Natural killer cell (primary cell): ENCODE measurements around the gene RNF175. TPM values are rescaled to one million over a fixed set of nuclear protein-coding genes. Genes with fewer than 3 reads are reported as not detected.

Experiments
- ATAC-seq, 3 donors: fragments of 150-1000 bp in 2 of 3; fragments of 200-7000 bp in 1 of 3; cut with Tn5 transposase; 1 replicate in 1 of 3; 2 replicates in 2 of 3; pipeline ENCODE4 v1.10.0; 2021; ENCODE audit warnings: mild to moderate bottlenecking in 2 of 3, moderate library complexity in 2 of 3
- DNase-seq, 2 donors: peaks; one replicate each; pipeline versions ENCODE4 v3.0.0 to v3.0.0-alpha.2; 2013 to 2021; ENCODE audit warnings: mixed read lengths in 1 of 2
- H3K27ac ChIP-seq: one replicate; pipeline ENCODE4 v1.5.1; 2013; ENCODE audit warnings: mild to moderate bottlenecking, low read length
- H3K27me3 ChIP-seq: one replicate; pipeline ENCODE4 v1.6.1; 2013; ENCODE audit warnings: low read length; ENCODE audit not compliant: control insufficient read depth, insufficient read depth
- H3K36me3 ChIP-seq: one replicate; pipeline ENCODE4 v1.6.1; 2013; ENCODE audit warnings: low read length; ENCODE audit not compliant: control insufficient read depth, insufficient read depth
- H3K4me1 ChIP-seq: one replicate; pipeline ENCODE4 v1.6.1; 2013; ENCODE audit warnings: low read length; ENCODE audit not compliant: control insufficient read depth, insufficient read depth
- H3K4me3 ChIP-seq: one replicate; pipeline ENCODE4 v1.5.1; 2013; ENCODE audit warnings: low read length
- H3K9me3 ChIP-seq: one replicate; pipeline ENCODE4 v1.6.1; 2013; ENCODE audit warnings: low read length; ENCODE audit not compliant: control insufficient read depth, insufficient read depth
- H3K27ac Mint-ChIP-seq, 2 donors: one replicate each; pipeline ENCODE4 v1.8.0; 2022; ENCODE audit warnings: mild to moderate bottlenecking in 2 of 2, mixed read lengths in 2 of 2, moderate library complexity in 1 of 2
- H3K27me3 Mint-ChIP-seq, 2 donors: one replicate each; pipeline ENCODE4 v1.8.0; 2022; ENCODE audit warnings: low read depth in 2 of 2, mixed read lengths in 2 of 2
- H3K36me3 Mint-ChIP-seq: one replicate; pipeline ENCODE4 v1.8.0; 2022; ENCODE audit warnings: mixed read lengths
- H3K4me1 Mint-ChIP-seq, 2 donors: one replicate each; pipeline ENCODE4 v1.8.0; 2022; ENCODE audit warnings: mixed read lengths in 2 of 2
- H3K4me3 Mint-ChIP-seq: one replicate; pipeline ENCODE4 v1.8.0; 2022; ENCODE audit warnings: mild to moderate bottlenecking, moderate library complexity, mixed read lengths
- H3K9me3 Mint-ChIP-seq, 2 donors: one replicate each; pipeline ENCODE4 v1.8.0; 2022; ENCODE audit warnings: mixed read lengths in 2 of 2
- WGBS: methylation state at CpG from one replicate; pipeline ENCODE4 v1.1.7; 2013; ENCODE audit warnings: missing lambda C conversion rate; ENCODE audit not compliant: insufficient coverage; 5-methylcytosine and 5-hydroxymethylcytosine counted together
- intact Hi-C: fragments of 100-400 bp; cut with micrococcal nuclease; formaldehyde crosslinking; loops from one replicate; pipeline ENCODE4 v1.14.2; 2022
- total RNA-seq, 4 donors: library from RNA; stranded (reverse); fragments of 120-200 nt in 1 of 4; gene quantifications; one replicate each; pipeline versions ENCODE4 v1.2.3 to v1.2.4, GENCODE V29; 2013 to 2022
- TF ChIP-seq, protein P1 (sequence below): fragments of 200-600 bp; IDR thresholded peaks from one replicate; pipeline ENCODE4 v1.8.0; 2022; ENCODE audit warnings: antibody characterized with exemption

Gene RNF175
- total RNA-seq, 3 donors from 2014 or later (not counting 1 experiment from before 2014, with no cell fraction given), result 0.07 TPM; not detected in 2

- Mint-ChIP-seq H3K27me3 (peaks cover 5 to 12% of the 10 kb centered on the region in 2 donors), H3K4me3 (no peak overlapping the region), H3K27ac (no peak overlapping the region), H3K4me1 (no peaks in the 10 kb centered on the region), H3K36me3 (no peaks in the 10 kb centered on the region), H3K9me3 (no peaks in the 10 kb centered on the region)
- Histone ChIP-seq H3K27me3 (peaks cover 2% of the 10 kb centered on the region), H3K4me1 (no peaks in the 10 kb centered on the region), H3K4me3 (no peak overlapping the region), H3K9me3 (no peaks in the 10 kb centered on the region), H3K27ac (no peak overlapping the region), H3K36me3 (no peaks in the 10 kb centered on the region)
- WGBS, result 92% methylated on average over 1 of the region's 2 CpGs
- DNase-seq, result no peak
- intact Hi-C loops, result no loop called here
- TF ChIP-seq, protein P1, sequence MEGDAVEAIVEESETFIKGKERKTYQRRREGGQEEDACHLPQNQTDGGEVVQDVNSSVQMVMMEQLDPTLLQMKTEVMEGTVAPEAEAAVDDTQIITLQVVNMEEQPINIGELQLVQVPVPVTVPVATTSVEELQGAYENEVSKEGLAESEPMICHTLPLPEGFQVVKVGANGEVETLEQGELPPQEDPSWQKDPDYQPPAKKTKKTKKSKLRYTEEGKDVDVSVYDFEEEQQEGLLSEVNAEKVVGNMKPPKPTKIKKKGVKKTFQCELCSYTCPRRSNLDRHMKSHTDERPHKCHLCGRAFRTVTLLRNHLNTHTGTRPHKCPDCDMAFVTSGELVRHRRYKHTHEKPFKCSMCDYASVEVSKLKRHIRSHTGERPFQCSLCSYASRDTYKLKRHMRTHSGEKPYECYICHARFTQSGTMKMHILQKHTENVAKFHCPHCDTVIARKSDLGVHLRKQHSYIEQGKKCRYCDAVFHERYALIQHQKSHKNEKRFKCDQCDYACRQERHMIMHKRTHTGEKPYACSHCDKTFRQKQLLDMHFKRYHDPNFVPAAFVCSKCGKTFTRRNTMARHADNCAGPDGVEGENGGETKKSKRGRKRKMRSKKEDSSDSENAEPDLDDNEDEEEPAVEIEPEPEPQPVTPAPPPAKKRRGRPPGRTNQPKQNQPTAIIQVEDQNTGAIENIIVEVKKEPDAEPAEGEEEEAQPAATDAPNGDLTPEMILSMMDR, result no peak
- ATAC-seq, result no peak
These were observed 45.8 kb downstream of the RNF175 start for GRCh38 chr4:153713866-153714646.

- H3K27me3 Mint-ChIP-seq, result peaks cover 3 to 17% of the 10 kb centered on the region in 2 donors
- Histone ChIP-seq H3K27me3 (peaks cover 2% of the 10 kb centered on the region), H3K4me1 (no peaks in the 10 kb centered on the region), H3K27ac (no peak overlapping the region), H3K9me3 (no peaks in the 10 kb centered on the region), H3K36me3 (no peaks in the 10 kb centered on the region), H3K4me3 (no peak overlapping the region)
- peaks cover 8 to 9% of the 10 kb centered on the region in 2 donors for H3K4me1 Mint-ChIP-seq
- TF ChIP-seq, protein P1, result no peak
- no peak overlapping the region for H3K27ac Mint-ChIP-seq
- H3K9me3 Mint-ChIP-seq, result no peaks in the 10 kb centered on the region
- no peak overlapping the region for H3K4me3 Mint-ChIP-seq
- no CpG with 5 or more reads among the region's 1 CpG for WGBS
- intact Hi-C loops, result no loop called here
- no peaks in the 10 kb centered on the region for H3K36me3 Mint-ChIP-seq
- no peak for DNase-seq
- no peak for ATAC-seq
These were observed 49.1 kb downstream of the RNF175 start for GRCh38 chr4:153710681-153711080.

DNA sequence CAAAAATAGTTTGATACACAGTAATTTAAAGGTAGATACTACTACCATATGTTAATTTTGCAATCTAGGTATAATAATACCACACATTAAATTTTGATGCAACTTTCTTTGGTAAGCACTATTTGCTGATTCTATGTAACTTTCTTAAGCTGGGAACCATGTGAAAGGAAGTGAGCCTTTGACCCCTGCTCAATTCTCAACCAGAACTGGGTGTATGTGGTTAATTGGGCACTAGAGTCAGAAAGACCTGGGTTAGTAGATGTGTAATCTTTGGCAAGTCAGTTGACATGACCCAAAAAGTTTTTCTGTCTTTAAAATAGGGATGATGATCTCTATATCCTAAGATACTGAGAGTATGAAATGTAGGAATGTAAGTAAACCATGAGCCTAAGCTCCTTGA, 53.3 kb downstream of the RNF175 start:
- no peaks in the 10 kb centered on the region for H3K9me3 Mint-ChIP-seq
- ATAC-seq (no peak), DNase-seq (no peak)
- no peak overlapping the region for H3K4me3 Mint-ChIP-seq
- Histone ChIP-seq H3K4me1 (no peaks in the 10 kb centered on the region), H3K4me3 (no peak overlapping the region), H3K9me3 (no peaks in the 10 kb centered on the region), H3K27ac (no peak overlapping the region), H3K27me3 (no peaks in the 10 kb centered on the region), H3K36me3 (no peaks in the 10 kb centered on the region)
- H3K27me3 Mint-ChIP-seq, result peaks cover 0 to 17% of the 10 kb centered on the region in 2 donors
- intact Hi-C loops, result no loop called here
- H3K36me3 Mint-ChIP-seq, result no peaks in the 10 kb centered on the region
- TF ChIP-seq, protein P1, result no peak
- H3K27ac Mint-ChIP-seq, result no peak overlapping the region
- H3K4me1 Mint-ChIP-seq, result peaks cover 8 to 9% of the 10 kb centered on the region in 2 donors
